Epidermal melanocyte (primary cell): ENCODE measurements around the gene ARL8B.
"Not testable (repeated sequence)": the region's sequence is repeated elsewhere in the genome, so short reads cannot be mapped to it uniquely, and the experiment has no call there.

Source experiments
- DNase-seq: peaks from one replicate; pipeline ENCODE4 v3.0.0; 2011; ENCODE audit warnings: low spot score; ENCODE audit not compliant: insufficient read length

ARL8B gene

GRCh38 chr3:5122030-5122740, at the start of gene ARL8B:
ARL8B (plus strand) TSS chr3:5122292; CDS start chr3:5122466, 174 bp downstream.
- DNase-seq: peak; percentile 77

GRCh38 chr3:5073374-5074085, 48.6 kb upstream of the ARL8B start:
- DNase-seq: no peak

- DNase-seq: no peak
These were observed 43.9 kb upstream of the ARL8B start for GRCh38 chr3:5078151-5078550.

- DNase-seq: no peak
These were observed 42.3 kb upstream of the ARL8B start for GRCh38 chr3:5079761-5080160.

GRCh38 chr3:5080779-5081550, 41.1 kb upstream of the ARL8B start:
- no peak for DNase-seq

GRCh38 chr3:5081973-5082788, 39.9 kb upstream of the ARL8B start:
- not testable (repeated sequence) for DNase-seq

GRCh38 chr3:5082789-5083115, 39.3 kb upstream of the ARL8B start:
- DNase-seq: no peak

GRCh38 chr3:5084224-5084623, 37.9 kb upstream of the ARL8B start:
- DNase-seq: no peak

GRCh38 chr3:5086708-5087107, 35.4 kb upstream of the ARL8B start:
- no peak for DNase-seq

- DNase-seq: no peak
These were observed 34.9 kb upstream of the ARL8B start for GRCh38 chr3:5087209-5087608.

- no peak for DNase-seq
These were observed 31.9 kb upstream of the ARL8B start for GRCh38 chr3:5090197-5090596.

GRCh38 chr3:5092018-5092417, 30.1 kb upstream of the ARL8B start:
- no peak for DNase-seq

- DNase-seq: no peak
These were observed 28.4 kb upstream of the ARL8B start for GRCh38 chr3:5093731-5094130.

- no peak for DNase-seq
These were observed 26.2 kb upstream of the ARL8B start for GRCh38 chr3:5095886-5096285.

- no peak for DNase-seq
These were observed 25.6 kb upstream of the ARL8B start for GRCh38 chr3:5096336-5097008.

- DNase-seq: no peak
These were observed 23.7 kb upstream of the ARL8B start for GRCh38 chr3:5098346-5098745.

GRCh38 chr3:5102532-5102931, 19.6 kb upstream of the ARL8B start:
- DNase-seq: no peak

GRCh38 chr3:5103743-5104142, 18.3 kb upstream of the ARL8B start:
- no peak for DNase-seq

- DNase-seq: no peak
These were observed 17.0 kb upstream of the ARL8B start for GRCh38 chr3:5105050-5105449.

GRCh38 chr3:5106371-5106770, 15.7 kb upstream of the ARL8B start:
- DNase-seq: not testable (repeated sequence)

GRCh38 chr3:5106933-5107334, 15.2 kb upstream of the ARL8B start:
- not testable (repeated sequence) for DNase-seq
